Osteoblast (primary cell): ENCODE data around the gene AP4E1. TPM values are rescaled to one million over a fixed set of nuclear protein-coding genes. Genes with fewer than 3 reads are reported as not detected.
A peak's percentile ranks its signal among the peaks of the same experiment; 100 is the strongest.
"Not testable (repeated sequence)": the region's sequence is repeated elsewhere in the genome, so short reads cannot be mapped to it uniquely, and the experiment has no call there.

Experiments
- DNase-seq: peaks from one replicate; pipeline ENCODE4 v3.0.0; 2011; ENCODE audit warnings: low spot score, mixed read lengths; ENCODE audit not compliant: insufficient read length; ENCODE audit errors: missing footprints
- H2AFZ ChIP-seq: 2 replicates; pipeline ENCODE4 v1.6.0; 2011; ENCODE audit warnings: mild to moderate bottlenecking, low read length
- H3K27ac ChIP-seq: 2 replicates; pipeline ENCODE4 v1.5.1; 2011; ENCODE audit warnings: mild to moderate bottlenecking, low read depth, low read length, moderate library complexity
- H3K27me3 ChIP-seq: 2 replicates; pipeline ENCODE4 v1.6.0; 2012; ENCODE audit warnings: mild to moderate bottlenecking, control low read depth, inconsistent platforms, low read length, moderate library complexity; ENCODE audit not compliant: insufficient read depth
- H3K36me3 ChIP-seq: 2 replicates; pipeline ENCODE4 v1.5.1; 2011; ENCODE audit warnings: mild to moderate bottlenecking, low read length, control low read depth, moderate library complexity; ENCODE audit not compliant: insufficient read depth
- H3K4me1 ChIP-seq: 2 replicates; pipeline ENCODE4 v1.5.1; 2011; ENCODE audit warnings: mild to moderate bottlenecking, low read length, control low read depth, moderate library complexity; ENCODE audit not compliant: insufficient read depth
- H3K4me2 ChIP-seq: 2 replicates; pipeline ENCODE4 v1.6.0; 2011; ENCODE audit warnings: mild to moderate bottlenecking, low read length; ENCODE audit not compliant: insufficient read depth
- H3K4me3 ChIP-seq: fragments of 200-600 bp; sonication (generic); 3 replicates; pipeline ENCODE4 v1.5.1; 2012; ENCODE audit warnings: mild to moderate bottlenecking, low read length, inconsistent platforms; ENCODE audit not compliant: insufficient read depth
- H3K79me2 ChIP-seq: 2 replicates; pipeline ENCODE4 v1.6.0; 2012; ENCODE audit warnings: mild to moderate bottlenecking, low read length, control low read depth, inconsistent platforms; ENCODE audit not compliant: insufficient read depth
- H3K9me3 ChIP-seq: 2 replicates; pipeline ENCODE4 v1.5.1; 2011; ENCODE audit warnings: low read depth, low read length, control low read depth
- H4K20me1 ChIP-seq: 2 replicates; pipeline ENCODE4 v1.6.0; 2012; ENCODE audit warnings: mild to moderate bottlenecking, low read length, control low read depth; ENCODE audit not compliant: insufficient read depth
- CTCF ChIP-seq: IDR thresholded peaks from 2 replicates; pipeline ENCODE4 v1.5.1; 2011; ENCODE audit warnings: mild to moderate bottlenecking, low read depth, low read length, moderate library complexity; ENCODE audit errors: extremely low read depth
- total RNA-seq: library from RNA; depleted of rRNA; stranded (reverse); fragments of >200 nt; gene quantifications from 2 replicates; pipeline ENCODE4 v1.2.3, GENCODE V29; 2012

Gene AP4E1
- total RNA-seq, 1 donor: 19.2 TPM

GRCh38 chr15:51024735-51025453 lies 116.4 kb downstream of the AP4E1 start:
- H2AFZ ChIP-seq: no peak overlapping the region
- H4K20me1 ChIP-seq: no peaks in the 10 kb centered on the region
- H3K27ac ChIP-seq: no peak overlapping the region
- TF ChIP-seq CTCF: no peak
- no peaks in the 10 kb centered on the region for H3K9me3 ChIP-seq
- no peaks in the 10 kb centered on the region for H3K27me3 ChIP-seq
- no peaks in the 10 kb centered on the region for H3K4me1 ChIP-seq
- H3K4me3 ChIP-seq: no peak overlapping the region
- H3K36me3 ChIP-seq: no peaks in the 10 kb centered on the region
- H3K79me2 ChIP-seq: no peaks in the 10 kb centered on the region
- H3K4me2 ChIP-seq: no peak overlapping the region
- peak; percentile 29 for DNase-seq

- H3K27ac ChIP-seq: no peak overlapping the region
- H3K4me3 ChIP-seq: no peak overlapping the region
- peaks cover 4% of the 10 kb centered on the region for H3K4me1 ChIP-seq
- no peak for DNase-seq
- no peaks in the 10 kb centered on the region for H3K27me3 ChIP-seq
- no peak overlapping the region for H2AFZ ChIP-seq
- no peaks in the 10 kb centered on the region for H4K20me1 ChIP-seq
- no peaks in the 10 kb centered on the region for H3K9me3 ChIP-seq
- H3K79me2 ChIP-seq: no peaks in the 10 kb centered on the region
- no peak for TF ChIP-seq CTCF
- no peak overlapping the region for H3K4me2 ChIP-seq
- H3K36me3 ChIP-seq: no peaks in the 10 kb centered on the region
Measured at GRCh38 chr15:51025454-51025846, 117.0 kb downstream of the AP4E1 start.

GRCh38 chr15:51030649-51031316 lies 122.3 kb downstream of the AP4E1 start:
- peaks cover 12% of the 10 kb centered on the region for H3K4me1 ChIP-seq
- H3K79me2 ChIP-seq: no peaks in the 10 kb centered on the region
- DNase-seq: peak; percentile 71
- H2AFZ ChIP-seq: peak overlapping the region; percentile 81
- H3K27ac ChIP-seq: peak overlapping the region; percentile 82
- no peaks in the 10 kb centered on the region for H3K9me3 ChIP-seq
- no peak overlapping the region for H3K4me3 ChIP-seq
- H3K36me3 ChIP-seq: no peaks in the 10 kb centered on the region
- no peak for TF ChIP-seq CTCF
- H4K20me1 ChIP-seq: no peaks in the 10 kb centered on the region
- H3K27me3 ChIP-seq: no peaks in the 10 kb centered on the region
- H3K4me2 ChIP-seq: peak overlapping the region; percentile 49

GRCh38 chr15:51037474-51037873 lies 129.0 kb downstream of the AP4E1 start:
- H4K20me1 ChIP-seq, H3K9me3 ChIP-seq: not testable (repeated sequence)

More at GRCh38 chr15:51037474-51037873, 129.0 kb downstream of the AP4E1 start:
- H3K4me2 ChIP-seq, H3K79me2 ChIP-seq, H3K27ac ChIP-seq, H2AFZ ChIP-seq, DNase-seq, H3K36me3 ChIP-seq, H3K27me3 ChIP-seq, H3K4me3 ChIP-seq, H3K4me1 ChIP-seq: not testable (repeated sequence)
